ENCODE results near the gene MMRN2. TPM values are rescaled to one million over a fixed set of nuclear protein-coding genes. Genes with fewer than 3 reads are reported as not detected.
"Not testable (repeated sequence)": the region's sequence is repeated elsewhere in the genome, so short reads cannot be mapped to it uniquely, and the experiment has no call there.

Gene MMRN2
- total and polyA plus RNA-seq, 2 of the 8 experiments (the other 6 are each of a cell fraction or from before 2014, with no cell fraction given): 1.2 TPM

GRCh38 chr10:86947806-86948205, 9.6 kb downstream of the MMRN2 start:
- not testable (repeated sequence) for H2AFZ ChIP-seq (ENCODE audit: low read length); H2BK20ac ChIP-seq (ENCODE audit: low read length); H3K4me1 ChIP-seq (replicated peaks in 1 of 4; ENCODE audit: control insufficient read depth in 3 of 4, insufficient read depth in 4 of 4, low read length in 3 of 4); H4K91ac ChIP-seq (replicated peaks; ENCODE audit: insufficient read length, low read length); H3K23ac ChIP-seq (ENCODE audit: insufficient read length); H4K8ac ChIP-seq (ENCODE audit: extremely low read depth, insufficient read depth, low read length); H2BK15ac ChIP-seq (ENCODE audit: low read length); H3K56ac ChIP-seq (replicated peaks; ENCODE audit: insufficient read length, low read depth, low read length); FAIRE-seq; H2BK5ac ChIP-seq (ENCODE audit: low read depth, low read length); H3K23me2 ChIP-seq (ENCODE audit: low read depth, low read length); H2BK120ac ChIP-seq (replicated peaks; ENCODE audit: low read depth, low read length); H2AK5ac ChIP-seq (ENCODE audit: low read depth, low read length); H3K18ac ChIP-seq (ENCODE audit: extremely low read depth, low read length); H3K79me2 ChIP-seq (ENCODE audit: control insufficient read depth in 1 of 2, insufficient read depth in 2 of 2, low read length in 2 of 2); H3K79me1 ChIP-seq (ENCODE audit: low read depth, low read length); H3K27me3 ChIP-seq (replicated peaks in 1 of 4; ENCODE audit: control insufficient read depth in 3 of 4, extremely low read depth in 1 of 4, insufficient read depth in 3 of 4, low read length in 3 of 4); H4K20me1 ChIP-seq (replicated peaks in 1 of 2; ENCODE audit: control insufficient read depth in 1 of 2, insufficient read depth in 2 of 2, low read length in 2 of 2); H3K4ac ChIP-seq (replicated peaks; ENCODE audit: insufficient read length, low read depth, low read length); H3K9me3 ChIP-seq (ENCODE audit: insufficient read depth in 2 of 2, low read depth in 1 of 2, low read length in 1 of 2); H3K4me2 ChIP-seq (ENCODE audit: insufficient read depth in 1 of 2, low read depth in 2 of 2, low read length in 2 of 2); H3K14ac ChIP-seq (ENCODE audit: insufficient read length); H3K9ac ChIP-seq (replicated peaks in 1 of 4; ENCODE audit: extremely low read depth in 1 of 4, low read depth in 3 of 4, low read length in 3 of 4); H2BK12ac ChIP-seq (ENCODE audit: low read depth, low read length); H3K36me3 ChIP-seq (ENCODE audit: control insufficient read depth in 2 of 4, insufficient read depth in 4 of 4, low read length in 3 of 4); H3K27ac ChIP-seq (ENCODE audit: low read depth, low read length); H3K4me3 ChIP-seq (ENCODE audit: extremely low read depth in 1 of 4, insufficient read depth in 2 of 4, low read depth in 3 of 4, low read length in 4 of 4); H4K5ac ChIP-seq (ENCODE audit: insufficient read length, low read depth, low read length)
- ChIA-PET CTCF (ENCODE audit: partially characterized antibody) (interaction anchor here (1.0 to 26.4 kb wide), 3 partner anchors 8 to 29 kb away, joined by 3 to 975 read pairs (median 7); partner anchors contain the start of genes ADIRF, MMRN2 and SNCG), POLR2A (ENCODE audit: partially characterized antibody) (interaction anchor here (2.8 kb wide), 1 partner anchor 8 kb away, joined by 38 read pairs; the partner anchor contains the start of gene MMRN2)
- WGBS, 2 experiments (ENCODE audit: extremely low coverage in 1 of 2, insufficient coverage in 1 of 2, insufficient read length in 1 of 2, insufficient replicate concordance in 2 of 2, low coverage in 1 of 2, low lambda C conversion rate in 2 of 2, missing lambda C conversion rate in 1 of 2): 91% methylated on average over 4 of the region's 4 CpGs; no CpG with 5 or more reads in 1 of the 2 experiments
- DNase-seq (ENCODE audit: low read depth in 1 of 2, low spot score in 2 of 2): peak in 1 of 2 experiments; percentile 38
